Measurements from ENCODE around the gene MYRF. TPM values are rescaled to one million over a fixed set of nuclear protein-coding genes. Genes with fewer than 3 reads are reported as not detected.
A peak's percentile ranks its signal among the peaks of the same experiment; 100 is the strongest.

Gene MYRF
- total and polyA plus RNA-seq, 9 of the 15 experiments (the other 6 are each of a cell fraction or from before 2014, with no cell fraction given) = 2.3 to 25.8 (median 7.1) TPM

DNA sequence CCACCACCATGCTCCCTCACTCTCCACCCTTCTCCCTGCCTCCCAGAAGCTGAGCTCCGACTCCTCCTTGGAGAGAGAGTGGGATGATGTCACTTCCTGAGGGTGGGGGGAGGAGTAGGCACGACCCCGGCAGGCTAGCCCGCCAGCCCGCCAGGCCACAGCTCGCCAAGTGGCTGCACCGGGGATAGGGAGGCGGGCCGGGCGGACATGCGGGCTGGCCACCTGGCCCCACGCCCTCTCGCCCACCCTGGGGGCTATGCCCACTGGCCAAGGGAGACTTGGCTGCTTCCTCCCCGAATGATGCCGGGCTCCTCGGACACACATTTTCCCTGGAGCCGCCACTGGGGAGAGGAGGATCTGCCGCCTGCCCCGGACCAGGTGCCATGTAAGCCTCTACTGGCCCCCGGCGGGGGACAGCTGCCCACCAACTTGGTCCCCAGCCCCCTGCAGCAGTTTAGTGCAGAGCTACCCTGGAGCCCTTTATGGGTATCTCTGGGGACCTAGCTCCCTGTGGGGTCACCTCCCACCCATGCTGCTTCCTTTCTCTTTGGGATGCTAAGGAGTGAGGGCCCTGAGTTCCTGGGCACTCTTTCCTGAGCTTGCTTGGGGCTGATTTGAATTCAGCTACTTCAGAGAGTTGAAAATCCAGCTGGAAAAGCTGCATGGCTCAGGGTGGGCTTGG is 33.7 kb upstream of the MYRF start:
- no peak overlapping the region for H2AFZ ChIP-seq (ENCODE audit: low read depth, low read length)
- TF ChIP-seq ATF7 (IDR thresholded peaks at IDR 0.05) (peak; percentile 71), MYNN (IDR thresholded peaks at IDR 0.05) (no peak), MYNN (CRISPR knock-in tag; IDR thresholded peaks at IDR 0.05) (no peak), ZBTB1 (CRISPR knock-in tag; IDR thresholded peaks at IDR 0.05; ENCODE audit: borderline replicate concordance, low read depth) (no peak), ZEB2 (IDR thresholded peaks at IDR 0.05) (no peak), SMAD1 (IDR thresholded peaks at IDR 0.05; ENCODE audit: low read depth, low read length, partially characterized antibody) (no peak), MAZ (CRISPR knock-in tag; conservative IDR thresholded peaks at IDR 0.05 in 1 of 2, IDR thresholded peaks at IDR 0.05 in 1 of 2) (0 out of 4 replicates have a peak, but pooled peaks of 1 of the 2 experiments have one; percentile 29), GABPA (tag; conservative IDR thresholded peaks at IDR 0.05; ENCODE audit: low read depth) (peak; percentile 64), ZNF232 (CRISPR knock-in tag; IDR thresholded peaks at IDR 0.05) (no peak), FOXM1 (IDR thresholded peaks at IDR 0.05; ENCODE audit: low read depth) (no peak), FOXM1 (CRISPR knock-in tag; IDR thresholded peaks at IDR 0.05; ENCODE audit: low read depth) (no peak), EWSR1 (IDR thresholded peaks at IDR 0.05; ENCODE audit: borderline replicate concordance, low read depth, partially characterized antibody) (no peak), CREM (IDR thresholded peaks at IDR 0.05; ENCODE audit: low read depth) (peak; percentile 71), MCM2 (IDR thresholded peaks at IDR 0.05; ENCODE audit: low read depth) (no peak)
- TF ChIP-seq, protein P1, sequence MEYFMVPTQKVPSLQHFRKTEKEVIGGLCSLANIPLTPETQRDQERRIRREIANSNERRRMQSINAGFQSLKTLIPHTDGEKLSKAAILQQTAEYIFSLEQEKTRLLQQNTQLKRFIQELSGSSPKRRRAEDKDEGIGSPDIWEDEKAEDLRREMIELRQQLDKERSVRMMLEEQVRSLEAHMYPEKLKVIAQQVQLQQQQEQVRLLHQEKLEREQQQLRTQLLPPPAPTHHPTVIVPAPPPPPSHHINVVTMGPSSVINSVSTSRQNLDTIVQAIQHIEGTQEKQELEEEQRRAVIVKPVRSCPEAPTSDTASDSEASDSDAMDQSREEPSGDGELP (CRISPR knock-in tag; IDR thresholded peaks at IDR 0.05; ENCODE audit: borderline replicate concordance) = no peak
- TF ChIP-seq, protein P2, sequence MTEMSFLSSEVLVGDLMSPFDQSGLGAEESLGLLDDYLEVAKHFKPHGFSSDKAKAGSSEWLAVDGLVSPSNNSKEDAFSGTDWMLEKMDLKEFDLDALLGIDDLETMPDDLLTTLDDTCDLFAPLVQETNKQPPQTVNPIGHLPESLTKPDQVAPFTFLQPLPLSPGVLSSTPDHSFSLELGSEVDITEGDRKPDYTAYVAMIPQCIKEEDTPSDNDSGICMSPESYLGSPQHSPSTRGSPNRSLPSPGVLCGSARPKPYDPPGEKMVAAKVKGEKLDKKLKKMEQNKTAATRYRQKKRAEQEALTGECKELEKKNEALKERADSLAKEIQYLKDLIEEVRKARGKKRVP (CRISPR knock-in tag; IDR thresholded peaks at IDR 0.05) = no peak
- TF ChIP-seq, protein P3, sequence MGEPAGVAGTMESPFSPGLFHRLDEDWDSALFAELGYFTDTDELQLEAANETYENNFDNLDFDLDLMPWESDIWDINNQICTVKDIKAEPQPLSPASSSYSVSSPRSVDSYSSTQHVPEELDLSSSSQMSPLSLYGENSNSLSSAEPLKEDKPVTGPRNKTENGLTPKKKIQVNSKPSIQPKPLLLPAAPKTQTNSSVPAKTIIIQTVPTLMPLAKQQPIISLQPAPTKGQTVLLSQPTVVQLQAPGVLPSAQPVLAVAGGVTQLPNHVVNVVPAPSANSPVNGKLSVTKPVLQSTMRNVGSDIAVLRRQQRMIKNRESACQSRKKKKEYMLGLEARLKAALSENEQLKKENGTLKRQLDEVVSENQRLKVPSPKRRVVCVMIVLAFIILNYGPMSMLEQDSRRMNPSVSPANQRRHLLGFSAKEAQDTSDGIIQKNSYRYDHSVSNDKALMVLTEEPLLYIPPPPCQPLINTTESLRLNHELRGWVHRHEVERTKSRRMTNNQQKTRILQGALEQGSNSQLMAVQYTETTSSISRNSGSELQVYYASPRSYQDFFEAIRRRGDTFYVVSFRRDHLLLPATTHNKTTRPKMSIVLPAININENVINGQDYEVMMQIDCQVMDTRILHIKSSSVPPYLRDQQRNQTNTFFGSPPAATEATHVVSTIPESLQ (CRISPR knock-in tag; IDR thresholded peaks at IDR 0.05) = no peak
- TF ChIP-seq, protein P4, sequence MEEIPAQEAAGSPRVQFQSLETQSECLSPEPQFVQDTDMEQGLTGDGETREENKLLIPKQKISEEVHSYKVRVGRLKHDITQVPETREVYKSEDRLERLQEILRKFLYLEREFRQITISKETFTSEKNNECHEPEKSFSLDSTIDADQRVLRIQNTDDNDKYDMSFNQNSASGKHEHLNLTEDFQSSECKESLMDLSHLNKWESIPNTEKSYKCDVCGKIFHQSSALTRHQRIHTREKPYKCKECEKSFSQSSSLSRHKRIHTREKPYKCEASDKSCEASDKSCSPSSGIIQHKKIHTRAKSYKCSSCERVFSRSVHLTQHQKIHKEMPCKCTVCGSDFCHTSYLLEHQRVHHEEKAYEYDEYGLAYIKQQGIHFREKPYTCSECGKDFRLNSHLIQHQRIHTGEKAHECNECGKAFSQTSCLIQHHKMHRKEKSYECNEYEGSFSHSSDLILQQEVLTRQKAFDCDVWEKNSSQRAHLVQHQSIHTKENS (CRISPR knock-in tag; IDR thresholded peaks at IDR 0.05) = no peak

More for the DNA sequence above, 33.7 kb upstream of the MYRF start:
- BruUV-seq (replicated peaks) = no TSS peak
- ATAC-seq (peak; percentile 64), FAIRE-seq (no peak), DNase-seq (ENCODE audit: extremely low read depth in 1 of 4, low spot score in 3 of 4) (peak; percentile 25 to 73 (median 54))
- no peaks in the 10 kb centered on the region for H3K9me3 ChIP-seq (replicated peaks; ENCODE audit: control insufficient read depth, insufficient read depth, low read depth, low read length)
- intact Hi-C loops (cut with micrococcal nuclease) (no loop called here), in situ Hi-C loops (cut with MboI) (no loop called here)
- H3K27ac ChIP-seq (ENCODE audit: extremely low read depth, low read depth, low read length) = no peak overlapping the region
- H3K79me2 ChIP-seq (ENCODE audit: control insufficient read depth, insufficient read depth, low read length) = no peaks in the 10 kb centered on the region
- CTCF ChIA-PET (ENCODE audit: low intra/inter-chr PET ratio) = no interaction called here
- POLR2A ChIA-PET = interaction anchor here (0.6 to 1.6 kb wide), 2 partner anchors 15 to 20 kb away, joined by 3 to 5 read pairs; no protein-coding TSS in a partner anchor
- no peaks in the 10 kb centered on the region; the same call in 1 of the 2 replicates for H4K20me1 ChIP-seq (replicated peaks; ENCODE audit: control insufficient read depth, insufficient read depth, low read length)
- H3K4me2 ChIP-seq (ENCODE audit: insufficient read depth, low read length) = no peak overlapping the region
- H3K4me1 ChIP-seq (replicated peaks in 1 of 2; ENCODE audit: control insufficient read depth in 2 of 2, insufficient read depth in 2 of 2, low read length in 2 of 2) = peaks cover 0 to 24% of the 10 kb centered on the region in 2 experiments; a peak in 3 of 5 replicates
- no peaks in the 10 kb centered on the region for H3K9me1 ChIP-seq (ENCODE audit: control insufficient read depth, insufficient read depth, low read length)
- H3K4me3 ChIP-seq = no peak overlapping the region
- WGBS (ENCODE audit: insufficient coverage, low coverage, missing lambda C conversion rate) = 12% methylated on average over 13 of the region's 21 CpGs
- H3K9ac ChIP-seq (ENCODE audit: insufficient read depth in 1 of 2, low read depth in 2 of 2, low read length in 2 of 2) = peak overlapping the region in 1 of 2 experiments; percentile 38; a peak in 1 of 4 replicates
- H3K36me3 ChIP-seq (ENCODE audit: control insufficient read depth, insufficient read depth, low read length) = no peaks in the 10 kb centered on the region
- H3K27me3 ChIP-seq (ENCODE audit: control insufficient read depth in 2 of 2, insufficient read depth in 2 of 2, low read length in 2 of 2) = peaks cover 8 to 43% of the 10 kb centered on the region in 2 experiments; a peak in 4 of 5 replicates

Data from K562 (cell line).